ENCODE results near the gene RIT2. TPM values are rescaled to one million over a fixed set of nuclear protein-coding genes. Genes with fewer than 3 reads are reported as not detected.

RIT2 gene
- total RNA-seq, 1 donor from 2014 or later, result not detected

- H3K27me3 ChIP-seq (ENCODE audit: control insufficient read depth in 3 of 3, insufficient read depth in 3 of 3, low read length in 3 of 3), result no peaks in the 10 kb centered on the region
- H3K4me1 ChIP-seq (ENCODE audit: control insufficient read depth in 3 of 3, insufficient read depth in 3 of 3, low read length in 3 of 3), result no peaks in the 10 kb centered on the region
- no peaks in the 10 kb centered on the region for H3K9me3 ChIP-seq (ENCODE audit: control insufficient read depth in 3 of 3, low read length in 3 of 3)
- no peak overlapping the region for H3K4me3 ChIP-seq (ENCODE audit: low read length in 3 of 3)
- no peak overlapping the region for H3K27ac ChIP-seq (ENCODE audit: low read depth, low read length)
- H3K9ac ChIP-seq (ENCODE audit: low read depth in 1 of 3, low read length in 3 of 3), result no peak overlapping the region
- no peaks in the 10 kb centered on the region for H3K36me3 ChIP-seq (ENCODE audit: control insufficient read depth in 3 of 3, insufficient read depth in 3 of 3, low read length in 3 of 3)
These were observed 137.4 kb downstream of the RIT2 start for GRCh38 chr18:42977982-42978637.

GRCh38 chr18:42976869-42977590 is 138.5 kb downstream of the RIT2 start:
- H3K4me3 ChIP-seq (ENCODE audit: low read length in 3 of 3), result no peak overlapping the region
- no peaks in the 10 kb centered on the region for H3K9me3 ChIP-seq (ENCODE audit: control insufficient read depth in 3 of 3, low read length in 3 of 3)
- H3K36me3 ChIP-seq (ENCODE audit: control insufficient read depth in 3 of 3, insufficient read depth in 3 of 3, low read length in 3 of 3), result no peaks in the 10 kb centered on the region
- H3K27ac ChIP-seq (ENCODE audit: low read depth, low read length), result no peak overlapping the region
- no peaks in the 10 kb centered on the region for H3K27me3 ChIP-seq (ENCODE audit: control insufficient read depth in 3 of 3, insufficient read depth in 3 of 3, low read length in 3 of 3)
- no peak overlapping the region for H3K9ac ChIP-seq (ENCODE audit: low read depth in 1 of 3, low read length in 3 of 3)
- no peaks in the 10 kb centered on the region for H3K4me1 ChIP-seq (ENCODE audit: control insufficient read depth in 3 of 3, insufficient read depth in 3 of 3, low read length in 3 of 3)

DNA sequence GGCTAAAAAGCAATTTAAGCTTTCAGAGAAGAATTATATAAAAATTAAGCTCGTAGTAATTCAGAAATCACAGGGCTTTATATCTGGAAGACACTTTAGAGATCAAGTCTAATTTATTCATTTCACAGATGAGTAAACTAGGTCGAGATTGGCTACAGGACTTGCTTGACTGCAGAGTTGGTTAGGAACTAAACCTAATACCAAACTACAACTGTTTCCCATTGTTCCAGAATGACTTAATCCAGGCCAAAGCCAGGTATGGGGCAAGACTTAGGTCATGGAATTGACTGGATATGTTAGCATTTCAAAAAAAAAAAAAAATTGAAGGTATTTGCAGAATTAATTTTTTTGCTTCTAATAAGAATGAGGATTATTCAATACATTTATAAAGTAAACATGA is 146.1 kb downstream of the RIT2 start:
- Histone ChIP-seq H3K4me1 (ENCODE audit: control insufficient read depth in 3 of 3, insufficient read depth in 3 of 3, low read length in 3 of 3) (no peaks in the 10 kb centered on the region), H3K9ac (ENCODE audit: low read depth in 1 of 3, low read length in 3 of 3) (no peak overlapping the region), H3K36me3 (ENCODE audit: control insufficient read depth in 3 of 3, insufficient read depth in 3 of 3, low read length in 3 of 3) (no peaks in the 10 kb centered on the region), H3K27me3 (ENCODE audit: control insufficient read depth in 3 of 3, insufficient read depth in 3 of 3, low read length in 3 of 3) (no peaks in the 10 kb centered on the region), H3K4me3 (ENCODE audit: low read length in 3 of 3) (no peak overlapping the region), H3K9me3 (ENCODE audit: control insufficient read depth in 3 of 3, low read length in 3 of 3) (no peaks in the 10 kb centered on the region), H3K27ac (ENCODE audit: low read depth, low read length) (no peak overlapping the region)

- H3K27me3 ChIP-seq (ENCODE audit: control insufficient read depth in 3 of 3, insufficient read depth in 3 of 3, low read length in 3 of 3), result no peaks in the 10 kb centered on the region
- no peaks in the 10 kb centered on the region for H3K9me3 ChIP-seq (ENCODE audit: control insufficient read depth in 3 of 3, low read length in 3 of 3)
- H3K4me3 ChIP-seq (ENCODE audit: low read length in 3 of 3), result no peak overlapping the region
- H3K9ac ChIP-seq (ENCODE audit: low read depth in 1 of 3, low read length in 3 of 3), result no peak overlapping the region
- no peak overlapping the region for H3K27ac ChIP-seq (ENCODE audit: low read depth, low read length)
- H3K36me3 ChIP-seq (ENCODE audit: control insufficient read depth in 3 of 3, insufficient read depth in 3 of 3, low read length in 3 of 3), result no peaks in the 10 kb centered on the region
- no peaks in the 10 kb centered on the region for H3K4me1 ChIP-seq (ENCODE audit: control insufficient read depth in 3 of 3, insufficient read depth in 3 of 3, low read length in 3 of 3)
These were observed 154.2 kb downstream of the RIT2 start for GRCh38 chr18:42961298-42961697.

- no peaks in the 10 kb centered on the region for H3K9me3 ChIP-seq (ENCODE audit: control insufficient read depth in 3 of 3, low read length in 3 of 3)
- no peaks in the 10 kb centered on the region for H3K4me1 ChIP-seq (ENCODE audit: control insufficient read depth in 3 of 3, insufficient read depth in 3 of 3, low read length in 3 of 3)
- no peaks in the 10 kb centered on the region for H3K27me3 ChIP-seq (ENCODE audit: control insufficient read depth in 3 of 3, insufficient read depth in 3 of 3, low read length in 3 of 3)
- no peaks in the 10 kb centered on the region for H3K36me3 ChIP-seq (ENCODE audit: control insufficient read depth in 3 of 3, insufficient read depth in 3 of 3, low read length in 3 of 3)
- H3K9ac ChIP-seq (ENCODE audit: low read depth in 1 of 3, low read length in 3 of 3), result no peak overlapping the region
- H3K4me3 ChIP-seq (ENCODE audit: low read length in 3 of 3), result no peak overlapping the region
- H3K27ac ChIP-seq (ENCODE audit: low read depth, low read length), result no peak overlapping the region
These were observed 156.0 kb downstream of the RIT2 start for GRCh38 chr18:42959528-42959927.

DNA sequence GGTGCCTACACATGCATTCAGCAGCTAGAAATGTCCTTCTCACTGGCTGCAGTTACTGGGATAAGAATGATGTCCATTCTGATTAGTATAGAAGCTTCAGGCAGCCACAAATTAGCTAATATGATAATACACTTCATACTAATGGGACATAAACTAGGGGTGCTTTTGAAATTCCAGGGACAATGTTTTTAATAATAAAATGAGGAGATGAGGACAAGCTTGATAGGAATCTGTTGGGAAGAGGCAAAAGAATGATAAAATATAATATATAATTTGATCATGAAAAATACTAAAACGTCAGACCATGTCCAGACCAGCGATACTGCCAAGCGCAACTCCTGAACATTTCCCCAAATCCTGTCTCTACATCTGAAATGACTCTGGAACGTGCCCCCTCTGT is 157.1 kb downstream of the RIT2 start:
- Histone ChIP-seq H3K9ac (ENCODE audit: low read depth in 1 of 3, low read length in 3 of 3) (no peak overlapping the region), H3K4me3 (ENCODE audit: low read length in 3 of 3) (no peak overlapping the region)

GRCh38 chr18:42956287-42956686 is 159.2 kb downstream of the RIT2 start:
- H3K27ac ChIP-seq (ENCODE audit: low read depth, low read length), result no peak overlapping the region
- H3K4me1 ChIP-seq (ENCODE audit: control insufficient read depth in 3 of 3, insufficient read depth in 3 of 3, low read length in 3 of 3), result no peaks in the 10 kb centered on the region
- H3K36me3 ChIP-seq (ENCODE audit: control insufficient read depth in 3 of 3, insufficient read depth in 3 of 3, low read length in 3 of 3), result no peaks in the 10 kb centered on the region
- H3K9ac ChIP-seq (ENCODE audit: low read depth in 1 of 3, low read length in 3 of 3), result no peak overlapping the region
- H3K27me3 ChIP-seq (ENCODE audit: control insufficient read depth in 3 of 3, insufficient read depth in 3 of 3, low read length in 3 of 3), result no peaks in the 10 kb centered on the region
- no peaks in the 10 kb centered on the region for H3K9me3 ChIP-seq (ENCODE audit: control insufficient read depth in 3 of 3, low read length in 3 of 3)
- no peak overlapping the region for H3K4me3 ChIP-seq (ENCODE audit: low read length in 3 of 3)

More for the DNA sequence above, 157.1 kb downstream of the RIT2 start:
- no peaks in the 10 kb centered on the region for H3K9me3 ChIP-seq (ENCODE audit: control insufficient read depth in 3 of 3, low read length in 3 of 3)
- no peaks in the 10 kb centered on the region for H3K27me3 ChIP-seq (ENCODE audit: control insufficient read depth in 3 of 3, insufficient read depth in 3 of 3, low read length in 3 of 3)
- H3K36me3 ChIP-seq (ENCODE audit: control insufficient read depth in 3 of 3, insufficient read depth in 3 of 3, low read length in 3 of 3), result no peaks in the 10 kb centered on the region
- H3K4me1 ChIP-seq (ENCODE audit: control insufficient read depth in 3 of 3, insufficient read depth in 3 of 3, low read length in 3 of 3), result no peaks in the 10 kb centered on the region
- H3K27ac ChIP-seq (ENCODE audit: low read depth, low read length), result no peak overlapping the region

- Histone ChIP-seq H3K9me3 (ENCODE audit: control insufficient read depth in 3 of 3, low read length in 3 of 3) (no peaks in the 10 kb centered on the region), H3K4me3 (ENCODE audit: low read length in 3 of 3) (no peak overlapping the region), H3K27ac (ENCODE audit: low read depth, low read length) (no peak overlapping the region), H3K36me3 (ENCODE audit: control insufficient read depth in 3 of 3, insufficient read depth in 3 of 3, low read length in 3 of 3) (no peaks in the 10 kb centered on the region), H3K4me1 (ENCODE audit: control insufficient read depth in 3 of 3, insufficient read depth in 3 of 3, low read length in 3 of 3) (no peaks in the 10 kb centered on the region), H3K9ac (ENCODE audit: low read depth in 1 of 3, low read length in 3 of 3) (no peak overlapping the region), H3K27me3 (ENCODE audit: control insufficient read depth in 3 of 3, insufficient read depth in 3 of 3, low read length in 3 of 3) (no peaks in the 10 kb centered on the region)
These were observed 160.6 kb downstream of the RIT2 start for GRCh38 chr18:42954887-42955286.

- Histone ChIP-seq H3K27ac (ENCODE audit: low read depth, low read length) (no peak overlapping the region), H3K9me3 (ENCODE audit: control insufficient read depth in 3 of 3, low read length in 3 of 3) (no peaks in the 10 kb centered on the region), H3K27me3 (ENCODE audit: control insufficient read depth in 3 of 3, insufficient read depth in 3 of 3, low read length in 3 of 3) (no peaks in the 10 kb centered on the region), H3K36me3 (ENCODE audit: control insufficient read depth in 3 of 3, insufficient read depth in 3 of 3, low read length in 3 of 3) (no peaks in the 10 kb centered on the region), H3K4me1 (ENCODE audit: control insufficient read depth in 3 of 3, insufficient read depth in 3 of 3, low read length in 3 of 3) (no peaks in the 10 kb centered on the region), H3K4me3 (ENCODE audit: low read length in 3 of 3) (no peak overlapping the region), H3K9ac (ENCODE audit: low read depth in 1 of 3, low read length in 3 of 3) (no peak overlapping the region)
These were observed 162.2 kb downstream of the RIT2 start for GRCh38 chr18:42953306-42953705.

- no peaks in the 10 kb centered on the region for H3K4me1 ChIP-seq (ENCODE audit: control insufficient read depth in 3 of 3, insufficient read depth in 3 of 3, low read length in 3 of 3)
- H3K4me3 ChIP-seq (ENCODE audit: low read length in 3 of 3), result no peak overlapping the region
- no peak overlapping the region for H3K9ac ChIP-seq (ENCODE audit: low read depth in 1 of 3, low read length in 3 of 3)
- H3K36me3 ChIP-seq (ENCODE audit: control insufficient read depth in 3 of 3, insufficient read depth in 3 of 3, low read length in 3 of 3), result no peaks in the 10 kb centered on the region
- no peaks in the 10 kb centered on the region for H3K27me3 ChIP-seq (ENCODE audit: control insufficient read depth in 3 of 3, insufficient read depth in 3 of 3, low read length in 3 of 3)
- H3K9me3 ChIP-seq (ENCODE audit: control insufficient read depth in 3 of 3, low read length in 3 of 3), result no peaks in the 10 kb centered on the region
- H3K27ac ChIP-seq (ENCODE audit: low read depth, low read length), result no peak overlapping the region
These were observed 164.8 kb downstream of the RIT2 start for GRCh38 chr18:42950732-42951131.

Measured in skeletal muscle tissue (tissue), 4 donors.